Measurements from ENCODE around the gene CCDC172. TPM values are rescaled to one million over a fixed set of nuclear protein-coding genes. Genes with fewer than 3 reads are reported as not detected.

CCDC172 gene
- total and polyA plus RNA-seq, 2 of the 8 experiments (the other 6 are each of a cell fraction or from before 2014, with no cell fraction given), result 1.1 to 3.6 TPM

DNA sequence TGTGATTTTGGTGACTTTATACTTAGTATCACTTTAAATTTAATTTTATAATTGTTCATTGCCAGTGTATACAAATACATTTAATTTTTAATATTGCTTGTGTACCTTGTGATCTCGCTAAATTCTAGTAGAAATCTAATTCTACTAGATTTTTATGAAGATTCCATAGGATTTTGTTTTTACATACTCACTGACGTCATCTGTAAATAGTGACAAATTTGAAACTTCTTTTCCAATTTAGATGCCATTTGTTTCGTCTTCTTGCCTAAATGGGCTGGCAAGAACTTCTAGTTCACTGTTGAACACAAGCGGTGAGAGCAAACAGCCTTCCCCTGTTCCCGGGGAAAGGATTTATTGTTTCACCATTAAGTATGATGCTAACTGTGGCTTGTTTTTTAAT, 86.1 kb downstream of the CCDC172 start:
- DNase-seq (ENCODE audit: low read depth in 1 of 2, low spot score in 2 of 2), result no peak
- Histone ChIP-seq H4K5ac (ENCODE audit: insufficient read length, low read depth, low read length) (no peak overlapping the region), H2BK5ac (ENCODE audit: low read depth, low read length) (no peak overlapping the region), H3K9ac (replicated peaks in 1 of 4; ENCODE audit: extremely low read depth in 1 of 4, low read depth in 3 of 4, low read length in 3 of 4) (no peak overlapping the region), H3K23me2 (ENCODE audit: low read depth, low read length) (no peaks in the 10 kb centered on the region), H3K27me3 (replicated peaks in 1 of 4; ENCODE audit: control insufficient read depth in 3 of 4, extremely low read depth in 1 of 4, insufficient read depth in 3 of 4, low read length in 3 of 4) (no peaks in the 10 kb centered on the region), H3K56ac (replicated peaks; ENCODE audit: insufficient read length, low read depth, low read length) (no peak overlapping the region), H3K27ac (ENCODE audit: low read depth, low read length) (no peak overlapping the region), H3K23ac (ENCODE audit: insufficient read length) (no peak overlapping the region), H2BK120ac (replicated peaks; ENCODE audit: low read depth, low read length) (no peak overlapping the region), H3K4ac (replicated peaks; ENCODE audit: insufficient read length, low read depth, low read length) (no peak overlapping the region), H2AK5ac (ENCODE audit: low read depth, low read length) (no peak overlapping the region), H4K20me1 (replicated peaks in 1 of 2; ENCODE audit: control insufficient read depth in 1 of 2, insufficient read depth in 2 of 2, low read length in 2 of 2) (no peaks in the 10 kb centered on the region), H3K14ac (ENCODE audit: insufficient read length) (no peak overlapping the region), H4K8ac (ENCODE audit: extremely low read depth, insufficient read depth, low read length) (no peak overlapping the region), H3K18ac (ENCODE audit: extremely low read depth, low read length) (no peak overlapping the region), H2AFZ (ENCODE audit: low read length) (no peak overlapping the region), H4K91ac (replicated peaks; ENCODE audit: insufficient read length, low read length) (no peak overlapping the region), H3K4me2 (ENCODE audit: insufficient read depth in 1 of 2, low read depth in 2 of 2, low read length in 2 of 2) (no peak overlapping the region), H3K79me1 (ENCODE audit: low read depth, low read length) (no peaks in the 10 kb centered on the region), H2BK20ac (ENCODE audit: low read length) (no peak overlapping the region), H2BK12ac (ENCODE audit: low read depth, low read length) (no peak overlapping the region), H2BK15ac (ENCODE audit: low read length) (no peak overlapping the region), H3K9me3 (ENCODE audit: insufficient read depth in 2 of 2, low read depth in 1 of 2, low read length in 1 of 2) (no peaks in the 10 kb centered on the region), H3K79me2 (ENCODE audit: control insufficient read depth in 1 of 2, insufficient read depth in 2 of 2, low read length in 2 of 2) (no peaks in the 10 kb centered on the region), H3K36me3 (ENCODE audit: control insufficient read depth in 2 of 4, insufficient read depth in 4 of 4, low read length in 3 of 4) (no peaks in the 10 kb centered on the region), H3K4me3 (ENCODE audit: extremely low read depth in 1 of 4, insufficient read depth in 2 of 4, low read depth in 3 of 4, low read length in 4 of 4) (no peak overlapping the region), H3K4me1 (replicated peaks in 1 of 4; ENCODE audit: control insufficient read depth in 3 of 4, insufficient read depth in 4 of 4, low read length in 3 of 4) (no peaks in the 10 kb centered on the region)
- ChIA-PET POLR2A (ENCODE audit: partially characterized antibody) (no interaction called here), CTCF (ENCODE audit: partially characterized antibody) (no interaction called here)
- TF ChIP-seq, protein P1, sequence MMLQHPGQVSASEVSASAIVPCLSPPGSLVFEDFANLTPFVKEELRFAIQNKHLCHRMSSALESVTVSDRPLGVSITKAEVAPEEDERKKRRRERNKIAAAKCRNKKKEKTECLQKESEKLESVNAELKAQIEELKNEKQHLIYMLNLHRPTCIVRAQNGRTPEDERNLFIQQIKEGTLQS (IDR thresholded peaks at IDR 0.05; ENCODE audit: insufficient read depth, low read depth, low read length), result no peak
- TF ChIP-seq BCL11A (IDR thresholded peaks at IDR 0.05; ENCODE audit: low read depth in 2 of 2, low read length in 2 of 2) (no peak), EP300 (IDR thresholded peaks at IDR 0.05; ENCODE audit: borderline replicate concordance in 1 of 2, low read depth in 2 of 2, low read length in 2 of 2) (no peak), CTBP2 (IDR thresholded peaks at IDR 0.05; ENCODE audit: borderline replicate concordance, insufficient read depth, insufficient read length, low read length) (no peak), HDAC2 (IDR thresholded peaks at IDR 0.05; ENCODE audit: borderline replicate concordance in 1 of 2, low read depth in 2 of 2, low read length in 2 of 2) (no peak), BRCA1 (IDR thresholded peaks at IDR 0.05; ENCODE audit: low read depth, low read length) (no peak), ZNF274 (IDR thresholded peaks at IDR 0.05; ENCODE audit: borderline replicate concordance, extremely low read depth, low read length) (no peak), SIRT6 (IDR thresholded peaks at IDR 0.05; ENCODE audit: low read length) (no peak), TAF1 (IDR thresholded peaks at IDR 0.05; ENCODE audit: low read depth, low read length) (no peak)
- no peak for FAIRE-seq
- WGBS, 2 experiments (ENCODE audit: extremely low coverage in 1 of 2, insufficient coverage in 1 of 2, insufficient read length in 1 of 2, insufficient replicate concordance in 2 of 2, low coverage in 1 of 2, low lambda C conversion rate in 2 of 2, missing lambda C conversion rate in 1 of 2), result 93% methylated on average over 5 of the region's 5 CpGs; no CpG with 5 or more reads in 1 of the 2 experiments
